ENCODE measurements around the gene KCNK10.

DNA sequence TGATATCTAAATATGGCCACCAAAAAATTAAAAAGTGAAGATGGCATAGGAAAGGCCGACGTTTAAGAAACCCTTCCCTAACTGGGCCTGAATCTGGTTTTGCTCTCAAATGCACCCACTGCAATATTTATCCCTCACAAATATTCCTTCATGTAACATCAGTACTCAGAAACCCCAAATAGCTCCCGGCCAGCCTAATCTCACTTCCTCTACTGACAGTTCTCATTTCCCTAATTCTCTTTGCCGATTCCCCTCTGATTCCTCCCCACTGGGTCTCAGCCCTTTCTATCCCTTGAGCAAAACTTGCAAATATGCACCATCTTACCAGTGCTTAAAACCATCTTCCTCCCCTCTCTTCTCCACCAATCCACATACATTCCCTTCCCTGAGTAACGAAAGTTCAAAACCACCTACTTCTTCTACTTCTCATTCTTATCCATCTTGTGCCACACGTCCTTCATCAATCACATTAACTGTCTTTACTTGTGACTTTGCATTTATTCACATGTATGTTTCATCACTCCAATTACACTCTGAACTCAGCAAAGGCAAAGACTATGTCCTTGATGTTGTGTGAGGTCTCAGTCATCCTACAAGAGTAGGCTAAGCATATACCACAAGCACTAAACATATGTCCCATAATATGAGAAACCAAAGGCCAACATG lies 23.1 kb downstream of the KCNK10 start:
- TF ChIP-seq, protein P1, sequence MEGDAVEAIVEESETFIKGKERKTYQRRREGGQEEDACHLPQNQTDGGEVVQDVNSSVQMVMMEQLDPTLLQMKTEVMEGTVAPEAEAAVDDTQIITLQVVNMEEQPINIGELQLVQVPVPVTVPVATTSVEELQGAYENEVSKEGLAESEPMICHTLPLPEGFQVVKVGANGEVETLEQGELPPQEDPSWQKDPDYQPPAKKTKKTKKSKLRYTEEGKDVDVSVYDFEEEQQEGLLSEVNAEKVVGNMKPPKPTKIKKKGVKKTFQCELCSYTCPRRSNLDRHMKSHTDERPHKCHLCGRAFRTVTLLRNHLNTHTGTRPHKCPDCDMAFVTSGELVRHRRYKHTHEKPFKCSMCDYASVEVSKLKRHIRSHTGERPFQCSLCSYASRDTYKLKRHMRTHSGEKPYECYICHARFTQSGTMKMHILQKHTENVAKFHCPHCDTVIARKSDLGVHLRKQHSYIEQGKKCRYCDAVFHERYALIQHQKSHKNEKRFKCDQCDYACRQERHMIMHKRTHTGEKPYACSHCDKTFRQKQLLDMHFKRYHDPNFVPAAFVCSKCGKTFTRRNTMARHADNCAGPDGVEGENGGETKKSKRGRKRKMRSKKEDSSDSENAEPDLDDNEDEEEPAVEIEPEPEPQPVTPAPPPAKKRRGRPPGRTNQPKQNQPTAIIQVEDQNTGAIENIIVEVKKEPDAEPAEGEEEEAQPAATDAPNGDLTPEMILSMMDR (conservative IDR thresholded peaks at IDR 0.05; ENCODE audit: low read length), result no peak
- no peak for TF ChIP-seq EZH2phosphoT487 (IDR thresholded peaks at IDR 0.05; ENCODE audit: borderline replicate concordance)
